Measurements from ENCODE around the gene SYNJ1.

- TF ChIP-seq CTCF (IDR thresholded peaks at IDR 0.05) (no peak), FOXK1 (CRISPR knock-in tag; IDR thresholded peaks at IDR 0.05) (no peak), OVOL2 (CRISPR knock-in tag; IDR thresholded peaks at IDR 0.05; ENCODE audit: borderline replicate concordance) (no peak)
- TF ChIP-seq, protein P1, sequence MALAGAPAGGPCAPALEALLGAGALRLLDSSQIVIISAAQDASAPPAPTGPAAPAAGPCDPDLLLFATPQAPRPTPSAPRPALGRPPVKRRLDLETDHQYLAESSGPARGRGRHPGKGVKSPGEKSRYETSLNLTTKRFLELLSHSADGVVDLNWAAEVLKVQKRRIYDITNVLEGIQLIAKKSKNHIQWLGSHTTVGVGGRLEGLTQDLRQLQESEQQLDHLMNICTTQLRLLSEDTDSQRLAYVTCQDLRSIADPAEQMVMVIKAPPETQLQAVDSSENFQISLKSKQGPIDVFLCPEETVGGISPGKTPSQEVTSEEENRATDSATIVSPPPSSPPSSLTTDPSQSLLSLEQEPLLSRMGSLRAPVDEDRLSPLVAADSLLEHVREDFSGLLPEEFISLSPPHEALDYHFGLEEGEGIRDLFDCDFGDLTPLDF (CRISPR knock-in tag; IDR thresholded peaks at IDR 0.05), result no peak
- TF ChIP-seq, protein P2, sequence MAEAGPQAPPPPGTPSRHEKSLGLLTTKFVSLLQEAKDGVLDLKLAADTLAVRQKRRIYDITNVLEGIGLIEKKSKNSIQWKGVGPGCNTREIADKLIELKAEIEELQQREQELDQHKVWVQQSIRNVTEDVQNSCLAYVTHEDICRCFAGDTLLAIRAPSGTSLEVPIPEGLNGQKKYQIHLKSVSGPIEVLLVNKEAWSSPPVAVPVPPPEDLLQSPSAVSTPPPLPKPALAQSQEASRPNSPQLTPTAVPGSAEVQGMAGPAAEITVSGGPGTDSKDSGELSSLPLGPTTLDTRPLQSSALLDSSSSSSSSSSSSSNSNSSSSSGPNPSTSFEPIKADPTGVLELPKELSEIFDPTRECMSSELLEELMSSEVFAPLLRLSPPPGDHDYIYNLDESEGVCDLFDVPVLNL (CRISPR knock-in tag; IDR thresholded peaks at IDR 0.05; ENCODE audit: borderline replicate concordance, low read depth), result no peak
These were observed 43.2 kb upstream of the SYNJ1 start for GRCh38 chr21:32770871-32771523.
